ENCODE data around the gene ANKH. TPM values are rescaled to one million over a fixed set of nuclear protein-coding genes. Genes with fewer than 3 reads are reported as not detected.

Gene ANKH
- total RNA-seq, 1 experiment from 2014 or later = 16.9 TPM

- CTCF ChIA-PET = no interaction called here
- H3K27me3 Mint-ChIP-seq (ENCODE audit: low read depth) = no peaks in the 10 kb centered on the region
- no peak for ATAC-seq
- H3K36me3 Mint-ChIP-seq = no peaks in the 10 kb centered on the region
- no peak for DNase-seq (ENCODE audit: low spot score)
- POLR2A ChIA-PET = no interaction called here
- no peak overlapping the region for H3K4me3 Mint-ChIP-seq
- no peak overlapping the region for H3K27ac Mint-ChIP-seq
- no peaks in the 10 kb centered on the region for H3K9me3 Mint-ChIP-seq
- H3K4me1 Mint-ChIP-seq = peaks cover 9% of the 10 kb centered on the region
- TF ChIP-seq CREB1 (CRISPR knock-in tag; IDR thresholded peaks at IDR 0.05) (no peak), NFE2L1 (CRISPR knock-in tag; IDR thresholded peaks at IDR 0.05) (no peak), MYBL2 (CRISPR knock-in tag; IDR thresholded peaks at IDR 0.05) (no peak), MLX (CRISPR knock-in tag; IDR thresholded peaks at IDR 0.05) (no peak), ZNF416 (CRISPR knock-in tag; IDR thresholded peaks at IDR 0.05) (no peak), JAZF1 (CRISPR knock-in tag; IDR thresholded peaks at IDR 0.05) (no peak), ZNF425 (CRISPR knock-in tag; conservative IDR thresholded peaks at IDR 0.05) (no peak), ZNF263 (CRISPR knock-in tag; IDR thresholded peaks at IDR 0.05; ENCODE audit: low read depth) (no peak), PRDM15 (CRISPR knock-in tag; IDR thresholded peaks at IDR 0.05) (no peak), CBFB (CRISPR knock-in tag; IDR thresholded peaks at IDR 0.05; ENCODE audit: low read depth) (no peak)
- TF ChIP-seq, protein P1, sequence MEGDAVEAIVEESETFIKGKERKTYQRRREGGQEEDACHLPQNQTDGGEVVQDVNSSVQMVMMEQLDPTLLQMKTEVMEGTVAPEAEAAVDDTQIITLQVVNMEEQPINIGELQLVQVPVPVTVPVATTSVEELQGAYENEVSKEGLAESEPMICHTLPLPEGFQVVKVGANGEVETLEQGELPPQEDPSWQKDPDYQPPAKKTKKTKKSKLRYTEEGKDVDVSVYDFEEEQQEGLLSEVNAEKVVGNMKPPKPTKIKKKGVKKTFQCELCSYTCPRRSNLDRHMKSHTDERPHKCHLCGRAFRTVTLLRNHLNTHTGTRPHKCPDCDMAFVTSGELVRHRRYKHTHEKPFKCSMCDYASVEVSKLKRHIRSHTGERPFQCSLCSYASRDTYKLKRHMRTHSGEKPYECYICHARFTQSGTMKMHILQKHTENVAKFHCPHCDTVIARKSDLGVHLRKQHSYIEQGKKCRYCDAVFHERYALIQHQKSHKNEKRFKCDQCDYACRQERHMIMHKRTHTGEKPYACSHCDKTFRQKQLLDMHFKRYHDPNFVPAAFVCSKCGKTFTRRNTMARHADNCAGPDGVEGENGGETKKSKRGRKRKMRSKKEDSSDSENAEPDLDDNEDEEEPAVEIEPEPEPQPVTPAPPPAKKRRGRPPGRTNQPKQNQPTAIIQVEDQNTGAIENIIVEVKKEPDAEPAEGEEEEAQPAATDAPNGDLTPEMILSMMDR (IDR thresholded peaks at IDR 0.05) = no peak
- TF ChIP-seq, protein P2, sequence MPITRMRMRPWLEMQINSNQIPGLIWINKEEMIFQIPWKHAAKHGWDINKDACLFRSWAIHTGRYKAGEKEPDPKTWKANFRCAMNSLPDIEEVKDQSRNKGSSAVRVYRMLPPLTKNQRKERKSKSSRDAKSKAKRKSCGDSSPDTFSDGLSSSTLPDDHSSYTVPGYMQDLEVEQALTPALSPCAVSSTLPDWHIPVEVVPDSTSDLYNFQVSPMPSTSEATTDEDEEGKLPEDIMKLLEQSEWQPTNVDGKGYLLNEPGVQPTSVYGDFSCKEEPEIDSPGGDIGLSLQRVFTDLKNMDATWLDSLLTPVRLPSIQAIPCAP (CRISPR knock-in tag; IDR thresholded peaks at IDR 0.05) = no peak
- TF ChIP-seq, protein P3, sequence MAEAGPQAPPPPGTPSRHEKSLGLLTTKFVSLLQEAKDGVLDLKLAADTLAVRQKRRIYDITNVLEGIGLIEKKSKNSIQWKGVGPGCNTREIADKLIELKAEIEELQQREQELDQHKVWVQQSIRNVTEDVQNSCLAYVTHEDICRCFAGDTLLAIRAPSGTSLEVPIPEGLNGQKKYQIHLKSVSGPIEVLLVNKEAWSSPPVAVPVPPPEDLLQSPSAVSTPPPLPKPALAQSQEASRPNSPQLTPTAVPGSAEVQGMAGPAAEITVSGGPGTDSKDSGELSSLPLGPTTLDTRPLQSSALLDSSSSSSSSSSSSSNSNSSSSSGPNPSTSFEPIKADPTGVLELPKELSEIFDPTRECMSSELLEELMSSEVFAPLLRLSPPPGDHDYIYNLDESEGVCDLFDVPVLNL (CRISPR knock-in tag; IDR thresholded peaks at IDR 0.05; ENCODE audit: borderline replicate concordance, low read depth) = no peak
Observed at GRCh38 chr5:14750712-14751111, 120.9 kb downstream of the ANKH start.

- CTCF ChIA-PET = no interaction called here
- POLR2A ChIA-PET = no interaction called here
- H3K4me3 Mint-ChIP-seq = no peak overlapping the region
- no peak for ATAC-seq
- H3K36me3 Mint-ChIP-seq = no peaks in the 10 kb centered on the region
- no peaks in the 10 kb centered on the region for H3K27me3 Mint-ChIP-seq (ENCODE audit: low read depth)
- H3K27ac Mint-ChIP-seq = no peak overlapping the region
- H3K9me3 Mint-ChIP-seq = no peaks in the 10 kb centered on the region
- peaks cover 9% of the 10 kb centered on the region for H3K4me1 Mint-ChIP-seq
- DNase-seq (ENCODE audit: low spot score) = no peak
- TF ChIP-seq, protein P4, sequence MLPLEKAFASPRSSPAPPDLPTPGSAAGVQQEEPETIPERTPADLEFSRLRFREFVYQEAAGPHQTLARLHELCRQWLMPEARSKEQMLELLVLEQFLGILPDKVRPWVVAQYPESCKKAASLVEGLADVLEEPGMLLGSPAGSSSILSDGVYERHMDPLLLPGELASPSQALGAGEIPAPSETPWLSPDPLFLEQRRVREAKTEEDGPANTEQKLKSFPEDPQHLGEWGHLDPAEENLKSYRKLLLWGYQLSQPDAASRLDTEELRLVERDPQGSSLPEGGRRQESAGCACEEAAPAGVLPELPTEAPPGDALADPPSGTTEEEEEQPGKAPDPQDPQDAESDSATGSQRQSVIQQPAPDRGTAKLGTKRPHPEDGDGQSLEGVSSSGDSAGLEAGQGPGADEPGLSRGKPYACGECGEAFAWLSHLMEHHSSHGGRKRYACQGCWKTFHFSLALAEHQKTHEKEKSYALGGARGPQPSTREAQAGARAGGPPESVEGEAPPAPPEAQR (CRISPR knock-in tag; IDR thresholded peaks at IDR 0.05) = no peak
- TF ChIP-seq SP1 (CRISPR knock-in tag; conservative IDR thresholded peaks at IDR 0.05) (no peak), EMX1 (CRISPR knock-in tag; IDR thresholded peaks at IDR 0.05) (no peak), ATF6 (CRISPR knock-in tag; IDR thresholded peaks at IDR 0.05) (no peak), ZNF396 (CRISPR knock-in tag; IDR thresholded peaks at IDR 0.05; ENCODE audit: borderline replicate concordance) (no peak), MYBL2 (CRISPR knock-in tag; IDR thresholded peaks at IDR 0.05) (no peak)
- TF ChIP-seq, protein P5, sequence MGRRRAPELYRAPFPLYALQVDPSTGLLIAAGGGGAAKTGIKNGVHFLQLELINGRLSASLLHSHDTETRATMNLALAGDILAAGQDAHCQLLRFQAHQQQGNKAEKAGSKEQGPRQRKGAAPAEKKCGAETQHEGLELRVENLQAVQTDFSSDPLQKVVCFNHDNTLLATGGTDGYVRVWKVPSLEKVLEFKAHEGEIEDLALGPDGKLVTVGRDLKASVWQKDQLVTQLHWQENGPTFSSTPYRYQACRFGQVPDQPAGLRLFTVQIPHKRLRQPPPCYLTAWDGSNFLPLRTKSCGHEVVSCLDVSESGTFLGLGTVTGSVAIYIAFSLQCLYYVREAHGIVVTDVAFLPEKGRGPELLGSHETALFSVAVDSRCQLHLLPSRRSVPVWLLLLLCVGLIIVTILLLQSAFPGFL (CRISPR knock-in tag; IDR thresholded peaks at IDR 0.05; ENCODE audit: borderline replicate concordance) = no peak
Observed at GRCh38 chr5:14749579-14750101, 121.9 kb downstream of the ANKH start.
